Ectodermal cell (in vitro differentiated cells): ENCODE data around the gene TMEM125.

ENCODE experiments used
- H3K27ac ChIP-seq: 2 replicates; pipeline ENCODE4 v1.7.0; 2013; ENCODE audit warnings: mild to moderate bottlenecking, low read depth, low read length; ENCODE audit not compliant: insufficient read depth, poor library complexity, severe bottlenecking
- H3K27me3 ChIP-seq: 2 replicates; pipeline ENCODE4 v1.7.0; 2013; ENCODE audit warnings: mild to moderate bottlenecking, low read length; ENCODE audit not compliant: insufficient read depth, control insufficient read depth, poor library complexity, severe bottlenecking
- H3K36me3 ChIP-seq: one replicate; pipeline ENCODE4 v1.7.0; 2013; ENCODE audit warnings: low read length; ENCODE audit not compliant: control insufficient read depth, insufficient read depth
- H3K4me1 ChIP-seq: one replicate; pipeline ENCODE4 v1.7.0; 2013; ENCODE audit warnings: low read length; ENCODE audit not compliant: control insufficient read depth, insufficient read depth
- H3K4me3 ChIP-seq: 2 replicates; pipeline ENCODE4 v1.7.0; 2013; ENCODE audit warnings: low read depth, low read length, control low read depth; ENCODE audit not compliant: insufficient read depth
- H3K9me3 ChIP-seq: 2 replicates; pipeline ENCODE4 v1.7.0; 2013; ENCODE audit warnings: mild to moderate bottlenecking, low read length, moderate library complexity; ENCODE audit not compliant: control insufficient read depth
- WGBS, 2 experiments: methylation state at CpG; one replicate each; pipeline ENCODE4 v1.1.7; 2013; ENCODE audit warnings: missing lambda C conversion rate in 2 of 2; 5-methylcytosine and 5-hydroxymethylcytosine counted together

Gene TMEM125

DNA sequence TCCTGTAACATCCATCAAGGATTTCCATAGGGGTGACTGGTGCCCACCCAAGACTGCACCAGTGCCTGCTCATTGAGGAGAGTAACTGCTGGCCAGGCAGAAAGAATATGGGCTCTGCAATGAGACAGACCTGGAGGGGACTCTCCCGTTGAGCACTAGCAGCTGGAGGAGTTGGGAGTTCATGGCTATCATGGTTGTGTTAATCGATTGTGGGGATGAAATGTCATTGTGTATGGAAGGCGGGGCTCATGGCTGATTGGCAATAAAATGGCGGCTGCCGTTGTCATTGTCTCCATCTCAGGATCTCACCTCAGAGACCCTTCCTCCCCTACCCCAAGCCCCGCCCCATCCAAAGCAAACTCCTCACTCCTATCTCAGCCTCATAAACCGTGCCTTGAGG lies 3.9 kb downstream of the TMEM125 start:
- H3K4me3 ChIP-seq, result no peak overlapping the region
- H3K36me3 ChIP-seq, result no peaks in the 10 kb centered on the region
- H3K27ac ChIP-seq, result no peak overlapping the region
- H3K4me1 ChIP-seq, result no peaks in the 10 kb centered on the region
- no peaks in the 10 kb centered on the region for H3K9me3 ChIP-seq
- WGBS, 2 experiments, result 95 to 98% methylated on average over 6 to 7 of the region's 7 CpGs
- H3K27me3 ChIP-seq, result no peaks in the 10 kb centered on the region

DNA sequence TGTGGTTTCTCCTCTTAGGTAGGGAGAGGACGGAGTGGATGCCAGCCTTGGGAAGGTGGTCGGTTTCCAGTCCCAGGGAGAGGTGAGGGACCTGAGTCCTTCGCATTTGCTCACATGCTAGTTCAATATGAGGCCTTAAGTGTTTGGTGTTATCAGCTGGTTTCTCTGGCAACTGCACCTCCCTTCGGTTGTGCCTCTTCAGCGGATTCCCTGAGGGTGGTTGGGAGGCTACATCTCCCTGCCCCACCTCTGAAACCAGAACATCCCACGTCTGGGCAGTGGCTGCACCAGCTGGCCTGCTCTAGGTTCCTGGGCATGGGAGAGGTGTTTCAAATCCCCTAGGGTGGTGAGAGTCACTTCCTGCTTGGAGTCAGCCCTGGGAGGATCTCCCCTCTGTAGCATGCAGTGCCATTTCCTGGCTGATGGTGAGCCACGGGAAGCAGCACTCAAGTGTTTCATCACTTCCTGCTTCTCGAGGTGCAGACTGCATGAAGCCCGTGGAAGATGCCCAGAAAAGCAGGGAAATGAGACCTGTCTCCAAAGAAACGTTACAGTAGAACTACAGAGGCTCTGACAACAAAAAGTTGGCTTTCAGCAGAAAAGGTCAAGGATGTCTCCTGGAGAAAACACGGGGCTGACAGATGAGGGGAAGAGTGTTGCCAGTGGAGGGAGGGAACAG lies 4.5 kb downstream of the TMEM125 start:
- Histone ChIP-seq H3K9me3 (no peaks in the 10 kb centered on the region), H3K27me3 (no peaks in the 10 kb centered on the region), H3K4me3 (no peak overlapping the region), H3K36me3 (no peaks in the 10 kb centered on the region), H3K27ac (no peak overlapping the region), H3K4me1 (no peaks in the 10 kb centered on the region)
- WGBS, 2 experiments, result 88 to 90% methylated on average over 11 of the region's 11 CpGs

DNA sequence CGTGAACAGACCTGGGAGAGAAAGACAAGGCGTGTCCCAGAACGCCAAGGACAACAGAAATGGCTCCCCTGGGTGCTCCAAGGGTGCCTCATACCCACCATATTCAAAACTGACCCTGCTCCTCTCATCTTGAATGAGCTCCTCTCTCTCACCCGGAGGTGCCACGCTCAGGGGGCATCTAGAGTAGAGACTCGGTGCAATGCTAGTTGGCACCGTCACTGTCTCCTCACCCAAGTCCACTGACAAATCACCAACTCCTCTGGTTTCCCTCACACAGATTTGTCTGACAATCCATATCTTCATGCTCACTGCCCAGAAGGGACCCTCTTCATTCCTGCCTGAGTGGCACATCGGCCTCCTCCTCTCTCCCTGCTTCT lies 5.0 kb downstream of the TMEM125 start:
- Histone ChIP-seq H3K9me3 (no peaks in the 10 kb centered on the region), H3K27ac (no peak overlapping the region), H3K4me3 (no peak overlapping the region), H3K27me3 (no peaks in the 10 kb centered on the region), H3K36me3 (no peaks in the 10 kb centered on the region), H3K4me1 (no peaks in the 10 kb centered on the region)
- 82 to 83% methylated on average over 8 of the region's 8 CpGs for WGBS, 2 experiments

DNA sequence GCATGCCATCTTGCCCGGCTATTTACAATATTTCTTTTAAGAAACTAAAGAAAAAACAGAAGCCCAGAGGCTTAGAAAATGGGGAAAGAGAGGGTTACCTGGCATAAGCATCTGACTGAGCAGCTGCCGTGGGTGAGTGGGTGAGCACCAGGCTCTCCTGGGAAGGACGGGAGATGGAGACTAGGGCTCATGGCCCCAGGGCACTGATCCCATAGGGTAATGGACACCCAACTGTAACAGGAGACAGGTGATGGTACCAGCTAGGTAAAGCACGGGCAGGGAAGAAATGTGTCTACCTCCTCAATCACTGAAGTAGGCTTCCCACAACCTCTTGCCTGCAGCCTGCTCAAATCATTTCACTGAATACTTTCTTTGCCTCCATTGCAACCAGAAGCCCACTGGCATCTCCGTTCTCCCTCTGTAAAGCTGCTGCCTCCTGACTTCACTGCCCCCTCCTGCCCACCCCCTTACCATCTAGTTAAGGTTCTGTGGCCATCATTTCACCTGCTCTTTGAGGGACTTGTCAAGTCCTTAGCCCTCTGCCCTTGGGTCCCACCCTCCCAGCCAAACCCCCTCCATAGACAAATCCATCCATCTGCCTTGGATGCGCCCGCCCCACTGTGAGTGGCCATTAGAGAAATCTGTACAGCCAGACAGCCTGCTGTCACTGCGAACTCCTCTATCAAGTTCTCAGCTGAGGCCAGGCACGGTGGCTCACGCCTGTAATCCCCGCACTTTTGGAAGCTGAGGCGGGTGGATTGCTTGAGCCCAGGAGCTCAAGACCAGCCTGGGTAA lies 6.2 kb downstream of the TMEM125 start:
- H3K4me3 ChIP-seq, result no peak overlapping the region
- no peaks in the 10 kb centered on the region for H3K9me3 ChIP-seq
- WGBS, 2 experiments, result 86% methylated on average over 12 of the region's 12 CpGs
- H3K4me1 ChIP-seq, result peaks cover 5% of the 10 kb centered on the region
- no peaks in the 10 kb centered on the region for H3K27me3 ChIP-seq
- H3K27ac ChIP-seq, result no peak overlapping the region
- no peaks in the 10 kb centered on the region for H3K36me3 ChIP-seq

DNA sequence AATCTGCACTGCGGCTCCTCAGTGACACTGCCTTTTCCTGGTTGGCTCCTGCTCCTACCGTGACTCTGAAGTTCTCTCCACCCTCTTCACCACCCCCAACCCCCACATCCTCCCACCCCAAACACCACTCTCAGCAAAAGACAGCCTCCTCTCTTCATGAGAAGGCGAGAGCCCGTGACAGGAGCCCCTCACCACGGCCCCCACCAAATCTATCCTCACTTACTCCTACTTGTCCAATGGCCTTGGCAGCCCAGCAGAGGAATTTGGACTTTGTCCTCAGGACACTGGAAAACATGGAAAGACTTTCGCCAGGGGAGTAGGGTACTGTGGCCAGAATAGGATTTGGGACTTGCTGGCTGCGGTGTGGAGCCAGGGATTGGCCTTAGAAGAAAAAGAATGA lies 6.9 kb downstream of the TMEM125 start:
- 88 to 89% methylated on average over 7 of the region's 7 CpGs for WGBS, 2 experiments
- no peak overlapping the region for H3K27ac ChIP-seq

DNA sequence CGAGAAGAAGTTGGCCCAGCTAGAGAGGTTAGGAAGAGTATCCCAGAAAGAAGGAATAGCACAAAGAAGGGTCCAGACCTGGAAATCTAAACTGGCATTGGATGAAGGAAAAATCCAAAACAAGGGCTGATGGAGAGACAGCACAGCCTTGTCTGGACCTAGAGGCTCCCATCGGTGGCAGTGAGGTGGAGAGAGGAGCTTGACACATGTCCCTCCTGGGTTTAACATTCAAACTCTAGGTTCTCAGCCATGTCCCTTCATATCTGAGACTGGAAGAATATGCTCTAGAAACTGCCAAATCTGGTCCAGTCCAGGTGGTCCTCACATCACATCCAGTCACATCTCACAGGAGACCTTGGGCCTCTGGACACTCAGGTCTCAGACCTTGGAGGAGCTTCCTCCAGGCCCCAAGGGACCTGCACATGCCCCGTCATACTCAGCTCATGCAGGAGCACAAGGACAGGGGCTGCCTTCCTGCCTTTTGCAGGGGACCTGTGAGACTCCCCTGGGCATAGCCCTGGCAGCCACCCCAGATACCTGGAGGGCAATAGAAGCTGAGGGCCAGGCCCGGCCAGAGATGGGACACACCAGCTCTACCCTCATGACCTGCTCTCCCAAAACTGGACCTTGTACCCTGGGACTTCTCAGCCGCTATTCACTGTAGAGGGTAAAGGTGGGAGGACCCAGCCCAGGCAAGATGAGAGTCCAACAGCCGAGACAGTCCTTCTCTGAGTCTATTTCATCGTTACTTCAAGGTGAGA lies 7.5 kb downstream of the TMEM125 start:
- Histone ChIP-seq H3K36me3 (no peaks in the 10 kb centered on the region), H3K27me3 (no peaks in the 10 kb centered on the region), H3K27ac (no peak overlapping the region), H3K4me3 (no peak overlapping the region), H3K9me3 (no peaks in the 10 kb centered on the region), H3K4me1 (peaks cover 5% of the 10 kb centered on the region)
- WGBS, 2 experiments, result 93 to 96% methylated on average over 7 of the region's 7 CpGs

More for the DNA sequence above, 6.9 kb downstream of the TMEM125 start:
- no peaks in the 10 kb centered on the region for H3K9me3 ChIP-seq
- no peaks in the 10 kb centered on the region for H3K27me3 ChIP-seq
- H3K4me3 ChIP-seq, result no peak overlapping the region
- no peaks in the 10 kb centered on the region for H3K36me3 ChIP-seq
- H3K4me1 ChIP-seq, result peaks cover 5% of the 10 kb centered on the region

DNA sequence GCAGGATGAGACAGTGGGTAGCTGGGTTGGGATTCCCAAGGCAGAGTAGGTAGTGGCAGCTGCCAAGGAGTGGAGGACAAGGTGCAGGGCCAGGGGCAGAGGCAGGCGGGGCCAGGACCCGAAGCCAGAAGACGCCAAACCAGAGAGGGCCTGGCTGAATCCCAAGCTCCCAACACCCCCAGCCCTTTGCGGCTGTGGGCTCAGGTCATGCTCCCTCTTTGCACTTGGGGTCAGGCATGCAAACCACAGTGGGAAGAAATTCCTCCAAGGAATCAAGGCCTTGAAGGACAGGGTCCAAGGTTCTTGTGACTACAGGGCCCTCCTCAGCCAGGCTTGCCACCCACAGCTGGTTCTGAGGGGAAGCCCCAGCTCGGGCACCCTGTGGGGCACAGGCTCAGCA lies 9.4 kb downstream of the TMEM125 start:
- no peaks in the 10 kb centered on the region for H3K27me3 ChIP-seq
- peaks cover 5% of the 10 kb centered on the region for H3K4me1 ChIP-seq
- 96% methylated on average over 5 of the region's 5 CpGs for WGBS, 2 experiments
- no peaks in the 10 kb centered on the region for H3K9me3 ChIP-seq
- no peaks in the 10 kb centered on the region for H3K36me3 ChIP-seq
- H3K4me3 ChIP-seq, result no peak overlapping the region
- no peak overlapping the region for H3K27ac ChIP-seq

DNA sequence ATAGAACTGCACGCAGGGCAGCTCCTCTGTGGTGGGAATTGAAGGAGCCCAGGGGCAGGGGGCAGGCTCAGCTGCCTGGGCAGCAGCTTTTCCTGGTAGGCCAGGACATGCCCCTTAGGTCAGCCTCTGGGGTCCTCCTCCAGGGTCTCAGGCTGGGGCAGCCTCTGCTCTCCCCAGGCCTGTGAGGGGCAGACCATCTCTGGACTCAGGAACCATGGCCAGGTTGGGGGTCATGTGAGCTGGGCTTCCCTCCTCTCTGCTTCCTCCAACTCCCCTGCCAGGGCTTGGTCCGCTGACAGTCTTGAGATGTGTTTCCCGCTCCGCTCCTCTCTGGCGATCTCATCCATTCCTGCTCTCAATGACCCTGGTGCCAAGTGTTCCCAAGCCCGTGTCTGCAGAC lies 9.9 kb downstream of the TMEM125 start:
- WGBS, 2 experiments, result 93 to 94% methylated on average over 6 of the region's 6 CpGs
- H3K27me3 ChIP-seq, result no peaks in the 10 kb centered on the region
- no peak overlapping the region for H3K27ac ChIP-seq
- H3K36me3 ChIP-seq, result no peaks in the 10 kb centered on the region
- no peaks in the 10 kb centered on the region for H3K9me3 ChIP-seq
- peaks cover 5% of the 10 kb centered on the region for H3K4me1 ChIP-seq
- no peak overlapping the region for H3K4me3 ChIP-seq

DNA sequence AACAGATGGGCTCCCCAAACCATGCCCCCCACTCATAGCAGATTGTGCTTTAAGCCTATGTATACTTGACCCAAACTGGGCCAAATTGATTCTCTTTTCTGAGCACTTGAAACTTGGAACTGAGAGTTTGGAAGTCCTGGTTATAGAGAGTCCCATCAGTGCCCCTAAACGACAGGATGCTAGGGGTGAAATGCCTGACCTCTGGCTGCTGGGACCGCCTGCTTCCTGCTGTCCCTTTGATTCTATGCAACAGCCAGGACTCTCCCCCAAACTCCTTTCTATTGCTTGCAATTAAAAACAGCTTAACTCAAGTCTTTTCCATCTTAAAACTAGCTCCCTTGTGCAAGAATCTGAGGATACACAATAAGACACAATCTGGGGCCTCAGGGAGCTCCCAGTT lies 10.9 kb downstream of the TMEM125 start:
- WGBS, 2 experiments, result 49 to 52% methylated on average over 2 of the region's 2 CpGs

More for the DNA sequence above, 10.9 kb downstream of the TMEM125 start:
- H3K27ac ChIP-seq, result no peak overlapping the region
- no peaks in the 10 kb centered on the region for H3K9me3 ChIP-seq
- no peaks in the 10 kb centered on the region for H3K36me3 ChIP-seq
- H3K4me1 ChIP-seq, result peaks cover 9% of the 10 kb centered on the region
- no peak overlapping the region for H3K4me3 ChIP-seq
- H3K27me3 ChIP-seq, result no peaks in the 10 kb centered on the region
